ENCODE results near the gene C1QTNF8. TPM values are rescaled to one million over a fixed set of nuclear protein-coding genes. Genes with fewer than 3 reads are reported as not detected.
A peak's percentile ranks its signal among the peaks of the same experiment; 100 is the strongest.

C1QTNF8 gene
- total RNA-seq, 1 donor from 2014 or later: not detected

DNA sequence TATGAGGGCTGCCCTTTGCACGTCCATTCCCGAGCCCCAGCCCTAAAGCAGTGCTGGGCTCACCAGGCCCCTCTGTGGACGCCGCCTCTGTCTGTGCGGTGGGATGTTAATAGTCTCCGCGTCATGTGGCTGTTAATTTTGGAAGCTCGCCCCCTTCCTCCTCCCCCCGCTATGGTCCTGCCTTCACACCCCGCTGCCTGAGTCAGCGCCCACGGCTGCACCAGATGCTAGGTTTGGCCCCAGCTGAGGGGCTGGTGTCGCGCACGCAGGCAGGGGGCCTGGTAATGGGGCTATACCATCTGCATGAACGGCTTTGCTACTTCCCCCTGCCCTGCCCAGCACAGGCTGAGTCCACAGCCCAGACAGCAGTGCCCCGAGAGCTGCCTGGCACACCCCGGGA is 27.6 kb downstream of the C1QTNF8 start:
- Histone ChIP-seq H3K9ac (no peak overlapping the region), H3K27me3 (peaks cover 37% of the 10 kb centered on the region), H3K27ac (no peak overlapping the region), H3K9me3 (ENCODE audit: low read depth) (no peaks in the 10 kb centered on the region), H2AFZ (replicated peaks) (no peak overlapping the region), H3K36me3 (no peaks in the 10 kb centered on the region), H4K20me1 (ENCODE audit: low read depth) (peaks cover 7% of the 10 kb centered on the region), H3K4me1 (peaks cover 17% of the 10 kb centered on the region), H3K4me2 (no peak overlapping the region), H3K4me3 (no peak overlapping the region), H3F3A (ENCODE audit: low read depth) (peaks cover 4% of the 10 kb centered on the region), H3K79me2 (ENCODE audit: low read depth) (no peaks in the 10 kb centered on the region)
- H3K36me3 Mint-ChIP-seq: no peaks in the 10 kb centered on the region
- H3K4me1 Mint-ChIP-seq: peaks cover 12% of the 10 kb centered on the region
- H3K4me3 Mint-ChIP-seq: no peak overlapping the region
- TF ChIP-seq EZH2 (IDR thresholded peaks at IDR 0.05) (no peak), EZH2phosphoT487 (IDR thresholded peaks at IDR 0.05) (no peak)
- peaks cover 12% of the 10 kb centered on the region for H3K27me3 Mint-ChIP-seq (ENCODE audit: insufficient read depth, low read depth)
- DNase-seq (ENCODE audit: low spot score): no peak
- H3K9me3 Mint-ChIP-seq: peaks cover 2% of the 10 kb centered on the region
- no peak overlapping the region for H3K27ac Mint-ChIP-seq

DNA sequence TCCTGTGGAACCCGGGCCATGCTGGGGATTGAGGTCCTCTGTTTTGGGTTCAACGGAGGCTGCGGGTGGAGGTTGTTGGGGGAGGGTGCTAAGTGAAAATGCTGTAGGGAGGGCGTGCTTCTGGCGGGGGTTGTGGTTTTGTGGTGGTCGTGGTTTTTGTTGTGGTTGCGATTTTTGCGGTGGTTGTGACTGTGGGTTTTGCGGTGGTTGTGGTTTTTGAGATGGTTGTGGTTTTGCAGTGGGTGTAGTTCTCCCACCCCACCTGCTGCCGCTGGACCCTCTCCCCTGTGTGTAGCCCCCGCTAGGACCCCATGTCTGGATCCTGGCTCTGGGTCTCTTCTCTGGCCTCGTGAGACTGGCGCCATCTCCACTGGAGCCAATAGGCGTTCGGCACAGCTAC is 28.4 kb downstream of the C1QTNF8 start:
- no peak overlapping the region for H3K4me2 ChIP-seq
- Mint-ChIP-seq H3K4me3 (no peak overlapping the region), H3K4me1 (peaks cover 12% of the 10 kb centered on the region), H3K36me3 (no peaks in the 10 kb centered on the region), H3K9me3 (peaks cover 2% of the 10 kb centered on the region), H3K27ac (peak overlapping the region; percentile 96), H3K27me3 (ENCODE audit: insufficient read depth, low read depth) (peaks cover 12% of the 10 kb centered on the region)
- H3K4me3 ChIP-seq: no peak overlapping the region
- no peaks in the 10 kb centered on the region for H3K79me2 ChIP-seq (ENCODE audit: low read depth)
- no peak for TF ChIP-seq EZH2phosphoT487 (IDR thresholded peaks at IDR 0.05)
- TF ChIP-seq EZH2 (IDR thresholded peaks at IDR 0.05): no peak
- no peak for TF ChIP-seq CTCF (IDR thresholded peaks at IDR 0.05)
- DNase-seq (ENCODE audit: low spot score): no peak
- H3K36me3 ChIP-seq: no peaks in the 10 kb centered on the region
- H3F3A ChIP-seq (ENCODE audit: low read depth): peaks cover 4% of the 10 kb centered on the region
- no peaks in the 10 kb centered on the region for H3K9me3 ChIP-seq (ENCODE audit: low read depth)
- H3K27me3 ChIP-seq: peaks cover 28% of the 10 kb centered on the region
- no peak overlapping the region for H2AFZ ChIP-seq (replicated peaks)
- peaks cover 7% of the 10 kb centered on the region for H4K20me1 ChIP-seq (ENCODE audit: low read depth)
- no peak overlapping the region for H3K9ac ChIP-seq
- H3K27ac ChIP-seq: no peak overlapping the region
- H3K4me1 ChIP-seq: peaks cover 17% of the 10 kb centered on the region

DNA sequence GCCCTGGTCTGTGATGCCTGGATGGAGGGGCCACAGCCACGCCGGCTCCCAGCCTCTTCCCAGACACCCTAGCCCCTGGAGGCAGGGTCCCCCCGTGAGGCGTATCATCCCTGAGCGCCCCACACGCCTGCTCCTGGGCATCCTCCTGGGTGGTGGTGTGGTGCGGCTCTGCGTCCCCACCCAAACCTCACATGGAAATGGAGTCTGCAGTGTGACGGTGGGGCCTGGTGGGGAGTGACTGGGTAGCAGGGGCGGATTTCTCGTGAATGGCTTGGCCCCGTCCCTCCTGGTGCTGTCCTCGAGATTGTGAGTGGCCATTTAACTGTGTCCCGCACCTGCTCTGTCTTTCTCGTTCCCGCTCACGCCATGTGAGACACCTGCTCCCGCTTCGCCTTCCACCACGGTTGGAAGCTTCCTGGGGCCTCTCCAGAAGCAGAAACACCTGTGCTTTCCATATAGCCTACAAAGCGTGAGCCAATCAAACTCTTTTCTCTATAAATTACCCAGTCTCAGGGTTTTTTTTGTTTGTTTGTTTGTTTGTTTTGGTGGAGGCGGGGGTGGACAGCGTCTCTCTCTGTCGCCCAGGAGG is 29.4 kb downstream of the C1QTNF8 start:
- Histone ChIP-seq H3K36me3 (no peaks in the 10 kb centered on the region), H3K4me1 (peaks cover 14% of the 10 kb centered on the region), H3K4me3 (no peak overlapping the region), H4K20me1 (ENCODE audit: low read depth) (peaks cover 5% of the 10 kb centered on the region), H3F3A (ENCODE audit: low read depth) (peaks cover 3% of the 10 kb centered on the region), H3K79me2 (ENCODE audit: low read depth) (no peaks in the 10 kb centered on the region), H3K27ac (no peak overlapping the region), H3K9me3 (ENCODE audit: low read depth) (no peaks in the 10 kb centered on the region), H2AFZ (replicated peaks) (no peak overlapping the region), H3K4me2 (no peak overlapping the region), H3K9ac (no peak overlapping the region), H3K27me3 (peaks cover 19% of the 10 kb centered on the region)
- no peak for DNase-seq (ENCODE audit: low spot score)
- H3K9me3 Mint-ChIP-seq: no peaks in the 10 kb centered on the region
- peaks cover 7% of the 10 kb centered on the region for H3K27me3 Mint-ChIP-seq (ENCODE audit: insufficient read depth, low read depth)
- TF ChIP-seq EZH2phosphoT487 (IDR thresholded peaks at IDR 0.05) (no peak), CTCF (IDR thresholded peaks at IDR 0.05) (no peak), EZH2 (IDR thresholded peaks at IDR 0.05) (no peak)
- peaks cover 12% of the 10 kb centered on the region for H3K4me1 Mint-ChIP-seq
- H3K4me3 Mint-ChIP-seq: no peak overlapping the region
- H3K27ac Mint-ChIP-seq: no peak overlapping the region
- no peaks in the 10 kb centered on the region for H3K36me3 Mint-ChIP-seq

DNA sequence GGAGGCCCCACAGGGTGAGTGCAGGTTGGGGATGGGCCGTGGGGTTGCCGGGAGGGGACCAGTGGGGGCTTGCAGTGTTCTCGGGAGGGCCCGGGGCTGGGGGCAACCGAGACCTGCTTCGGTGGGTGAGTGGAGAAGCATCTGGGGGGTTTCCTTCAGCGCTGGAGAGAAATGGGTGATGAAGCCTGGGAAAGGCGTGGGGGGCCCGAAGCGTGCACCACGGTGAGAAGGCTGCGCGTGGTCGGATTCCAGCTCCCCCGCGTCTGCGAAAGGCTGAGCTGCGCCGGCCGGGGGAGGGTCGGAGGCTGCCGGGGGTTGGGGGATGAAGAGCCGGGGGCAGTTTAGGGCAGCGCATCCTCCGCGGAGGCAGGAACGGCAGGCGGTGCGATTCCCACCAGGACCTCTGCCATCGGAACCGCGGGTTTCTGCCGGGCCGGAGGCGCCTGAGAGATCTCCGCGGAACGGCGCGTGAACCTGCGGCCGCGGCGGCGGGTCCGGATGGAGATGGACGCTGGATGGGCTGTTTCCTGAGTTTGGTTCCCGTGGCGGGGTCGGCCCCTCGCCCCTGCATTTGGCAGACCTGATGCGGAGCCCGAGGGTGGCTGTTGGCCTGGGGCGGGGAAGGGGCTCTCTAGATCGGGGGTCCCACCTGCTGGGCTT is 30.4 kb downstream of the C1QTNF8 start:
- no peak for DNase-seq (ENCODE audit: low spot score)
- no peak overlapping the region for H3K4me3 Mint-ChIP-seq
- H3K4me2 ChIP-seq: no peak overlapping the region
- no peak overlapping the region for H3K27ac ChIP-seq
- peaks cover 6% of the 10 kb centered on the region for H3K27me3 Mint-ChIP-seq (ENCODE audit: insufficient read depth, low read depth)
- H3K9me3 ChIP-seq (ENCODE audit: low read depth): no peaks in the 10 kb centered on the region
- H3K36me3 Mint-ChIP-seq: no peaks in the 10 kb centered on the region
- H3K27me3 ChIP-seq: peaks cover 8% of the 10 kb centered on the region
- H4K20me1 ChIP-seq (ENCODE audit: low read depth): no peaks in the 10 kb centered on the region
- H3K9ac ChIP-seq: no peak overlapping the region
- H3K4me3 ChIP-seq: no peak overlapping the region
- H3K36me3 ChIP-seq: no peaks in the 10 kb centered on the region
- H3K27ac Mint-ChIP-seq: no peak overlapping the region
- no peaks in the 10 kb centered on the region for H3K9me3 Mint-ChIP-seq
- H3K79me2 ChIP-seq (ENCODE audit: low read depth): no peaks in the 10 kb centered on the region
- peaks cover 8% of the 10 kb centered on the region for H3K4me1 ChIP-seq
- no peaks in the 10 kb centered on the region for H3F3A ChIP-seq (ENCODE audit: low read depth)
- H2AFZ ChIP-seq (replicated peaks): no peak overlapping the region
- H3K4me1 Mint-ChIP-seq: peaks cover 12% of the 10 kb centered on the region
- TF ChIP-seq EZH2phosphoT487 (IDR thresholded peaks at IDR 0.05): no peak
- TF ChIP-seq CTCF (IDR thresholded peaks at IDR 0.05): no peak
- no peak for TF ChIP-seq EZH2 (IDR thresholded peaks at IDR 0.05)

Data from neural progenitor cell (in vitro differentiated cells).